HG03108 (cell line): ENCODE data around the gene NLRP3.
"Not testable (repeated sequence)": the region's sequence is repeated elsewhere in the genome, so short reads cannot be mapped to it uniquely, and the experiment has no call there.

ENCODE experiments used
- ATAC-seq: cut with Tn5 transposase; IDR thresholded peaks from one replicate; pipeline ENCODE4 v1.9.1; 2021; ENCODE audit warnings: moderate library complexity; ENCODE audit not compliant: unreplicated experiment

The NLRP3 gene

DNA sequence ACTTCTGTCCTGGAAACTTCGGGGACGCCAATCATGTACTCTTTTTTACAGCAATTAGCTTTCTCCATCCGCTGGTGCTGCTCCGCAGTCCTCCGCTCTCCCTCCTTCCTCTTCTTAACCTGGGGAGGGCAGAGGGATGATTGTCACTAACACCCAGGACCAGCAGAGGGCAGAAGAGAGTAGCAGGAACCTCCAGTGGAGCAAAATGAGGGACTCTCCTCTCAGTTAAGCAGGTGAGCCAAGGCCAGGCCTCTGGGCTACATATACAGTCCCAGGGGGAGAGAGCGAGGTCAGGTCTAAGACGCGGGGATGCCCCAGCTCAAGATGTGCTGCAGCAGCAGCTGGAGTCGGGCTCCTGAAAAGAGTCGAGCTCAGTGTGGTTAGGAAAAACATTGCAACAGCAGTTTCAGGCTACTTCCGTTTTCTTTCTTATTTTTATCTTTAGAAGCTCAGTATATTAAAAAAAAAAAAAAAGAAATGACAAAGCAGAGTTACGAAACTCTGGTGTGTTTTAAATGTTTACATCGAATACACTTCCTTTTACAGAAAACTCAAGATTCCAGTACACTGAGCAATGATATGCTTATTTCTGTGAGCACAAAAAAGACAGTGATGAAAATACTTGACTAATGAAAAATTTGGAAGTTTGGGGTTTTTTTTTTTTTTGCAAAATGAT, 25.7 kb upstream of the NLRP3 start:
- peak; percentile 100 for ATAC-seq

- ATAC-seq: no peak
These were observed 25.0 kb upstream of the NLRP3 start for GRCh38 chr1:247390996-247391395.

DNA sequence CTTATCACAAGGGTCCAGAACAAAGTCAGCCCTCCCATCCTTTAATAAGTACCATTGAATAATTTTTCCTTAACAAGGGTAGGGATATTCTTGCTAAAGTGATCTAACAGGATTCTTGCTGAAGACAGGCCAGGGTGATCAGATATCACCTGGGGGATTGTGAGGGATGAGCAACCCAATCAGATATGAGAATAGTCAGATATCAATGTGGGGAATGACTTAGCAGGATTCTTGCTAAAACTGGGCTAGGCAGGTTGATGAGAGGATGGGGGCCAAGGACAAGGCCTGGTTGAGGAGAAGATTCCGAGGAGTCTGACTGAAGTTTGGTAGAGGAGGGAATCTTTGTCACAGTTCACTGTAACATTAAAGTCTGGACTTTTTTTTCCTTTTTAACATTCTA, 23.9 kb upstream of the NLRP3 start:
- ATAC-seq: no peak

GRCh38 chr1:247395075-247395474, 20.9 kb upstream of the NLRP3 start:
- ATAC-seq: not testable (repeated sequence)

DNA sequence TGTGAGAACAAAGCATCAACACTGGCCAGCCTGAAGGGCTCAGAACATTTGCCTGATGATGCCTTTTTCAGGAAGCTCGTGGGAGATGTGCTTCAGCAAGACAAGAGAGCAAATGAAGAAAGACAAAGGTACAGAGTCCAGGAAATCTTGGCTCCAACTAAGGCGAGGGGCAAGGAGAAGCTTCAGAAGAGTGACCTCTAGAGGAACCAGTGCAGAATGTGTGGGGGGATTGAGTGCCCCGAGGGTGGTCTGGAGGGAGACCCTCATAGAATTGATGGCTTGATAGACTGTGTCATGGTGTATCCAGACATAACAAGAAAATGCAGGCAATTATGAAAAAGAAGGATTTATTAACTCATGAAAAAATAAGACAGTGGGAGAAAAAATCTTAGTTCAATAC, 15.3 kb upstream of the NLRP3 start:
- no peak for ATAC-seq

DNA sequence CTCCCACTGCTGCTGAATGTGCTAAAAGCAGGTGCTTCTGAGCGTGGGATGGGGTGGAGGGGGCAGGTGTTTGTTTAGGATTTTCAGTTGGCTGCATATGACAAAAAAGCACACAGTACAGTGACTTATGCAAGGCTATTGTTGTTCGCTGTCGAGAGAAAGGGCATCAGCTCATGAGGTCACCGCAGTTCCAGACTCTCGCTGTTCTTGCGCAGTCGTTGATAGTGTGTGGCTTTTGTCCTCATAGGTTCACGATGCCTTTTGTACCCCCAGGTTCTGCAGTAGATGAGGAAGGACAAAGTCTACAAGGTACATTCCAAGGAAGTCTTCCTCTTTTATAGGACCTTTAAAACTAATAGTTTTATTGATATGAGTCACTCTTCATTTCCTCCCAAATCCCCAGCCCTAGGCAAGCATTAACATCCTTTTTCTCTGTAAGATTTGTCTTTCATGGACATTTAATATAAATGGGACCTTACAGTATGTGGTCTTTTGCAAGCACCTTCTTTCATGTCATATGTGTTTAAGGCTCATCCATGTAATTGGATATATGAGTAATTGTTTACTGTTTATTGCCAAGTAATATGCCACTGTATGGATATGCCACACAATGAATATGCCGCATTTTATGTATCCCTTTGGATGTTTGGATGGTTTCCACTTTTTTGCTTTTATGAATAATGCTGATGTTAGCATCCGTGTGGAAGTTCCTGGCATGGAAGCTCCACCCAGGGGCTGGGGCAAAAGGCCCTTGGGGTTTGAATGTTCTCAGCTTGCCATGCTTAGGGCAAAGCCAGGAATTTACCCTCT, 14.5 kb upstream of the NLRP3 start:
- ATAC-seq: no peak

GRCh38 chr1:247402120-247402675, 13.8 kb upstream of the NLRP3 start:
- ATAC-seq: no peak

GRCh38 chr1:247406014-247406656, 9.8 kb upstream of the NLRP3 start:
- no peak for ATAC-seq

GRCh38 chr1:247407180-247407616, 8.8 kb upstream of the NLRP3 start:
- peak; percentile 72 for ATAC-seq

- no peak for ATAC-seq
These were observed 7.9 kb upstream of the NLRP3 start for GRCh38 chr1:247408100-247408499.

DNA sequence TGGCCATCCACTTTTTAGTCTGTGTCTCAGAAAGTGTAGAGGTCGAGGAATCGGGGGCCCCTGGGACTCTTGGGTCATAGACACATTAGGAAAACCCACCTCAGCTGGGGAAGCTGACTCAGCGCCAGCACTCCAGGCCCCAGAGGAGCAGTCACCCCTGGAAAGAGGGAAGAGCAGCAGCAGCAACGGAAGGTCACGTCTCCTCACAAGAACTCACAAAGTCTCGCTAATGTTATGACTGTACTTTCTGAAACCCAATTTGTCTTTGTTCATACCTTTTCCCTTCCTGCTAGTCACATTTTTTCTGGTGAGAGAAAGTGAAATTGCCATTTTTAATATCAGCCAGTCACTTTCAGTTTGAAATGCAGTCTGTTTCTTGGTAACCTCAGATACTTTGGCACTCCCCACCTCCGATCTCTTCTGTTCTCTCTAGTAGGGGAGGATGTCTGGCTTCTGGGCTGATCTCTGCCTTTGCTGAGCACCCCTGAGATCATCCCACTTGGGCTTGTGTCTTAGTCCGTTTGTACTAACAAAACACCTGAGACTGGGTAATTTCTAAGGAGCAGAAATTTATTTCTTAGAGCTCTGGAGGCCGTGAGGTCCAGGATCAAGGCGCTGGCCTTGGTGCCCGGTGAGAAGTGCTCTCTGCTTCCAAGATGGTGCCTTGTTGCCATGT, 6.0 kb upstream of the NLRP3 start:
- ATAC-seq: peak; percentile 79

GRCh38 chr1:247411621-247412327, 4.2 kb upstream of the NLRP3 start:
- ATAC-seq: no peak

GRCh38 chr1:247417831-247418230, 1.9 kb downstream of the NLRP3 start:
- no peak for ATAC-seq

GRCh38 chr1:247419336-247419735, 3.4 kb downstream of the NLRP3 start:
- no peak for ATAC-seq

- no peak for ATAC-seq
These were observed 5.1 kb downstream of the NLRP3 start for GRCh38 chr1:247421074-247421473.

DNA sequence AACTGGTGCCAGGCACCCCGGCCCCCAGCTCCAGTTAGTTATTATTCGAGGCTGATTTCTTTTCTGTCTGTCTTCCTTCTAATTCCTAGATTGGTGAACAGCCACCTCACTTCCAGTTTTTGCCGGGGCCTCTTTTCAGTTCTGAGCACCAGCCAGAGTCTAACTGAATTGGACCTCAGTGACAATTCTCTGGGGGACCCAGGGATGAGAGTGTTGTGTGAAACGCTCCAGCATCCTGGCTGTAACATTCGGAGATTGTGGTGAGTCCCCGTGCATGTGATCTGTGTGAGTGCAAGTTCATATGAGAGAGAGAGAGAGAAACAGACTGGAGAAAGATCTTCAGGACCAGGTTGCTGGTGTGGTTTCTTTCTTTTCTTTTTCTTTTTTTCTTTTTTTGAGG, 13.5 kb downstream of the NLRP3 start:
- no peak for ATAC-seq

GRCh38 chr1:247430434-247430833, 14.5 kb downstream of the NLRP3 start:
- no peak for ATAC-seq

DNA sequence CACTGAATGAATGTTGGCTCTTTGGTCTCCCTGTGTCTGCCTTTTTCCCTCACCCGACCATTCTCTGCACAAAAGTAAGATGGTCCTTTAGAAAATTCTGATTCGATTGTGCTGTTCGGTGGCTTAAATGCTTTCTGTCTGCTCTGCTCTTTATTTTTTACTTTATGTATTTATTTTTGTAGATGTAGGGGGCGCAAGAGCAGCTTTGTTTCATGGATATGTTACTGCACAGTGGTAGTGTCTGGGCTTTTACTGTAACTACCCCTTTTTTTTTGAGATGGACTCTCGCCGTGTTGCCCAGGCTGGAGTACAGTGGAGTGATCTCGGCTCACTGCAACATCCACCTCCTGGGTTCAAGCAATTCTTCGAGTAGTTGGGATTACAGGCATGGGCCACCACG, 15.7 kb downstream of the NLRP3 start:
- no peak for ATAC-seq

- no peak for ATAC-seq
These were observed 18.0 kb downstream of the NLRP3 start for GRCh38 chr1:247434005-247434404.

- no peak for ATAC-seq
These were observed 19.2 kb downstream of the NLRP3 start for GRCh38 chr1:247435030-247435758.
